Measurements from ENCODE around the gene SLC16A7. TPM values are rescaled to one million over a fixed set of nuclear protein-coding genes. Genes with fewer than 3 reads are reported as not detected.
A peak's percentile ranks its signal among the peaks of the same experiment; 100 is the strongest.

Gene SLC16A7
- total RNA-seq, 2 donors from 2014 or later, result 2.2 to 3.6 TPM

DNA sequence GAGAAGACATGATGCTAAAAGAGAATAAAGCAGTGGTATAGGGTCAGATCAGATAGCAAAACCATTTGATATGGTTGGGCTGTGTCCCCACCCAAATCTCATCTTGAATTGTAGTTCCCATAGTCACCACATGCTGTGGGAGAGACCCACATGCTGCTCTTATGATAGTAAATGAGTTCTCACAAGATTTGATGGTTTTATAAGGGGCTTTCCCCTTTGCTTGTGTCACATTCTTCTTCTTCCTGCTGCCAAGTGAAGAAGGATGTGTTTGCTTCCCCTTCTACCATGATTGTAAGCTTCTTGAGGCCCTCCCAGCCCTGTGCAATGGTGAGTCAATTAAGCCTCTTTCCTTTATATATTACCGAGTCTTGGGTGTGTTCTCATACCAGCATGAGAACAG lies 49.4 kb downstream of the SLC16A7 start:
- H3K36me3 ChIP-seq (ENCODE audit: control insufficient read depth, insufficient read depth, low read length), result no peaks in the 10 kb centered on the region
- H3K36me3 Mint-ChIP-seq (ENCODE audit: low read depth), result peaks cover 10% of the 10 kb centered on the region
- no peak overlapping the region for H3K27ac ChIP-seq (ENCODE audit: low read depth, low read length)
- H3K9me3 ChIP-seq (ENCODE audit: control insufficient read depth, low read length), result no peaks in the 10 kb centered on the region
- no peaks in the 10 kb centered on the region for H3K27me3 Mint-ChIP-seq (ENCODE audit: insufficient read depth)
- H3K4me1 Mint-ChIP-seq, result peaks cover 10% of the 10 kb centered on the region
- no peak for DNase-seq
- H3K4me3 ChIP-seq (ENCODE audit: low read length), result no peak overlapping the region
- TF ChIP-seq, protein P1, sequence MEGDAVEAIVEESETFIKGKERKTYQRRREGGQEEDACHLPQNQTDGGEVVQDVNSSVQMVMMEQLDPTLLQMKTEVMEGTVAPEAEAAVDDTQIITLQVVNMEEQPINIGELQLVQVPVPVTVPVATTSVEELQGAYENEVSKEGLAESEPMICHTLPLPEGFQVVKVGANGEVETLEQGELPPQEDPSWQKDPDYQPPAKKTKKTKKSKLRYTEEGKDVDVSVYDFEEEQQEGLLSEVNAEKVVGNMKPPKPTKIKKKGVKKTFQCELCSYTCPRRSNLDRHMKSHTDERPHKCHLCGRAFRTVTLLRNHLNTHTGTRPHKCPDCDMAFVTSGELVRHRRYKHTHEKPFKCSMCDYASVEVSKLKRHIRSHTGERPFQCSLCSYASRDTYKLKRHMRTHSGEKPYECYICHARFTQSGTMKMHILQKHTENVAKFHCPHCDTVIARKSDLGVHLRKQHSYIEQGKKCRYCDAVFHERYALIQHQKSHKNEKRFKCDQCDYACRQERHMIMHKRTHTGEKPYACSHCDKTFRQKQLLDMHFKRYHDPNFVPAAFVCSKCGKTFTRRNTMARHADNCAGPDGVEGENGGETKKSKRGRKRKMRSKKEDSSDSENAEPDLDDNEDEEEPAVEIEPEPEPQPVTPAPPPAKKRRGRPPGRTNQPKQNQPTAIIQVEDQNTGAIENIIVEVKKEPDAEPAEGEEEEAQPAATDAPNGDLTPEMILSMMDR (conservative IDR thresholded peaks at IDR 0.05), result peak; percentile 24
- H3K9ac ChIP-seq (ENCODE audit: extremely low read depth, low read length, poor library complexity, severe bottlenecking), result no peak overlapping the region
- no peaks in the 10 kb centered on the region for H3K4me1 ChIP-seq (ENCODE audit: control insufficient read depth, insufficient read depth, low read length)
- H3K27me3 ChIP-seq (ENCODE audit: control insufficient read depth, insufficient read depth, low read length, poor library complexity, severe bottlenecking), result no peaks in the 10 kb centered on the region
- H3K9me3 Mint-ChIP-seq, result peaks cover 19% of the 10 kb centered on the region
- no peak overlapping the region for H3K4me3 Mint-ChIP-seq
- H3K27ac Mint-ChIP-seq, result no peak overlapping the region
- WGBS, 2 experiments (ENCODE audit: insufficient coverage in 1 of 2, insufficient read length in 1 of 2), result 89% methylated on average over 1 of the region's 1 CpG; no CpG with 5 or more reads in 1 of the 2 experiments

DNA sequence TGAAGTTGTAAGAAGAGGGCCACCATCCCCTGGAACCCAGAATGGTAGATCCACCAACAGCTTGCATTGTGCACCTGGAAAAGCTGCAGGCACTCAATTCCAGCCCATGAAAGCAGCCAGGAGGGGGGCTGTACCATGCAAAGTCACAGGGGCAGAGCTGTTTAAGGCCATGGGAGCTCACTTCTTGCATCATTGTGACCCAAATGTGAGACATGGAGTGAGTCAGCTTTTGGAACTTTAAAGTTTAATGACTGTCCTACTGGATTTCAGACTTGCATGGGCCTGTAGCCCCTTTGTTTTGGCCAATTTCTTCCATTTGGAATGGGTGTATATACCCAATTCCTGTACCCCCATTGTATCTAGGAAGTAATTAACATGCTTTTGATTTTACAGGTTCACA lies 50.8 kb downstream of the SLC16A7 start:
- Histone ChIP-seq H3K9ac (ENCODE audit: extremely low read depth, low read length, poor library complexity, severe bottlenecking) (no peak overlapping the region), H3K4me3 (ENCODE audit: low read length) (no peak overlapping the region), H3K9me3 (ENCODE audit: control insufficient read depth, low read length) (no peaks in the 10 kb centered on the region), H3K4me1 (ENCODE audit: control insufficient read depth, insufficient read depth, low read length) (peaks cover 6% of the 10 kb centered on the region), H3K36me3 (ENCODE audit: control insufficient read depth, insufficient read depth, low read length) (no peaks in the 10 kb centered on the region), H3K27me3 (ENCODE audit: control insufficient read depth, insufficient read depth, low read length, poor library complexity, severe bottlenecking) (no peaks in the 10 kb centered on the region), H3K27ac (ENCODE audit: low read depth, low read length) (no peak overlapping the region)
- no peak for DNase-seq
- Mint-ChIP-seq H3K27ac (no peak overlapping the region), H3K36me3 (ENCODE audit: low read depth) (peaks cover 10% of the 10 kb centered on the region), H3K9me3 (peaks cover 19% of the 10 kb centered on the region), H3K4me1 (peaks cover 13% of the 10 kb centered on the region), H3K4me3 (no peak overlapping the region), H3K27me3 (ENCODE audit: insufficient read depth) (no peaks in the 10 kb centered on the region)
- TF ChIP-seq, protein P1 (conservative IDR thresholded peaks at IDR 0.05), result no peak

DNA sequence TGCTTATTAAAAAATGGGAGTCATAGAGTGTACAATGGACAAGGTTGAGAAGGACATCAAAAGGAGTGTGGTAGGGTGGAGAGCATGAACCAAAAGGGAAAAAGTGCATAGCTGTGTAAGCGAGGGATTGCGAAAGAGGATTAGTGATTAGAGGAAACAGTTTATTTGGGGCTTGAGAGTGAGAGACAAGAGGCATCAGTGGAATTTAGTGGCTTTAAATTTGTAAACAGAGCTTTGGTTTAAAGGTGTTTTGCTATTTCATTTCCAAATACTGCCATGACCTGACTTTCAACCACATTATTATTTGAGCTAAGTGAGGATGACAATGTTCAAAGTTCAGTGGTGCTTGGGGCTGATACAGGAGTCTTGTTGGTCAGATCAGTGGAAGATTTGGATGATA lies 53.4 kb downstream of the SLC16A7 start:
- 78 to 81% methylated on average over 2 of the region's 2 CpGs for WGBS, 2 experiments (ENCODE audit: insufficient coverage in 1 of 2, insufficient read length in 1 of 2)
- no peak for DNase-seq
- Histone ChIP-seq H3K4me3 (ENCODE audit: low read length) (no peak overlapping the region), H3K27ac (ENCODE audit: low read depth, low read length) (no peak overlapping the region), H3K36me3 (ENCODE audit: control insufficient read depth, insufficient read depth, low read length) (no peaks in the 10 kb centered on the region), H3K27me3 (ENCODE audit: control insufficient read depth, insufficient read depth, low read length, poor library complexity, severe bottlenecking) (no peaks in the 10 kb centered on the region), H3K4me1 (ENCODE audit: control insufficient read depth, insufficient read depth, low read length) (peaks cover 10% of the 10 kb centered on the region), H3K9ac (ENCODE audit: extremely low read depth, low read length, poor library complexity, severe bottlenecking) (no peak overlapping the region), H3K9me3 (ENCODE audit: control insufficient read depth, low read length) (no peaks in the 10 kb centered on the region)
- H3K4me1 Mint-ChIP-seq, result peaks cover 15% of the 10 kb centered on the region
- TF ChIP-seq, protein P1 (conservative IDR thresholded peaks at IDR 0.05), result no peak
- H3K4me3 Mint-ChIP-seq, result no peak overlapping the region
- peaks cover 19% of the 10 kb centered on the region for H3K9me3 Mint-ChIP-seq
- H3K36me3 Mint-ChIP-seq (ENCODE audit: low read depth), result peaks cover 10% of the 10 kb centered on the region
- peak overlapping the region; percentile 20 for H3K27ac Mint-ChIP-seq
- H3K27me3 Mint-ChIP-seq (ENCODE audit: insufficient read depth), result no peaks in the 10 kb centered on the region

All from endodermal cell (in vitro differentiated cells).